OCI-LY7 (cell line): ENCODE measurements around the gene PRCD.
"Not testable (repeated sequence)": the region's sequence is repeated elsewhere in the genome, so short reads cannot be mapped to it uniquely, and the experiment has no call there.

Experiments used
- CTCF ChIP-seq: fragments of 200-600 bp; sonication (generic); conservative IDR thresholded peaks from 2 replicates; pipeline ENCODE4 v1.5.1; 2014; ENCODE audit warnings: mild to moderate bottlenecking, antibody characterized with exemption, low read length, moderate library complexity, mixed read lengths
- EZH2phosphoT487 ChIP-seq: fragments of 200-600 bp; sonication (generic); IDR thresholded peaks from 2 replicates; pipeline ENCODE4 v1.6.1; 2018; ENCODE audit warnings: low read depth, borderline replicate concordance, mild to moderate bottlenecking, mixed run types, antibody characterized with exemption, low read length, moderate library complexity, mixed read lengths

GRCh38 chr17:76521683-76522082 lies 18.2 kb upstream of the PRCD start:
- TF ChIP-seq CTCF, EZH2phosphoT487: not testable (repeated sequence)
